Measurements from ENCODE around the gene NEGR1.

DNA sequence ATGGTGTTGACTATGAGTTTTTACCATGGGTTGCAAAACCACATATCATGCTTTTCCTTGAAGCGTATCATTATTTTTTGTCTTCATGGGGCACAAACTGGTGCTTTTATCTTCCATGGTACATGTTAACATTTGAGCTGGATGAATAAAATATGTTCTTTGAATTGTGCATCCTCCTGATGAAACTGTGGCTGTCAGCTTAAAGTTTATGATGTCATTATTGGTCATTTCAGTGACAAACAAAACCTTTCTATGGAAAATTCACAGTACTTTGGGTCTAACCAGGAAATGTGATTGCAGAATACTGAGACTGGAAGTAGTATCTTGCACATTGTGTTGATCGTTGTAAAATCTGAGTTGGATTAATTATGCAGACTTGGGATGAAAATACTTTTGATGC lies 909.8 kb downstream of the NEGR1 start:
- TF ChIP-seq, protein P1, sequence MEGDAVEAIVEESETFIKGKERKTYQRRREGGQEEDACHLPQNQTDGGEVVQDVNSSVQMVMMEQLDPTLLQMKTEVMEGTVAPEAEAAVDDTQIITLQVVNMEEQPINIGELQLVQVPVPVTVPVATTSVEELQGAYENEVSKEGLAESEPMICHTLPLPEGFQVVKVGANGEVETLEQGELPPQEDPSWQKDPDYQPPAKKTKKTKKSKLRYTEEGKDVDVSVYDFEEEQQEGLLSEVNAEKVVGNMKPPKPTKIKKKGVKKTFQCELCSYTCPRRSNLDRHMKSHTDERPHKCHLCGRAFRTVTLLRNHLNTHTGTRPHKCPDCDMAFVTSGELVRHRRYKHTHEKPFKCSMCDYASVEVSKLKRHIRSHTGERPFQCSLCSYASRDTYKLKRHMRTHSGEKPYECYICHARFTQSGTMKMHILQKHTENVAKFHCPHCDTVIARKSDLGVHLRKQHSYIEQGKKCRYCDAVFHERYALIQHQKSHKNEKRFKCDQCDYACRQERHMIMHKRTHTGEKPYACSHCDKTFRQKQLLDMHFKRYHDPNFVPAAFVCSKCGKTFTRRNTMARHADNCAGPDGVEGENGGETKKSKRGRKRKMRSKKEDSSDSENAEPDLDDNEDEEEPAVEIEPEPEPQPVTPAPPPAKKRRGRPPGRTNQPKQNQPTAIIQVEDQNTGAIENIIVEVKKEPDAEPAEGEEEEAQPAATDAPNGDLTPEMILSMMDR (IDR thresholded peaks at IDR 0.05), result no peak
- no peak for TF ChIP-seq POLR2A (IDR thresholded peaks at IDR 0.05)
